Natural killer cell (primary cell): ENCODE data around the gene CENPT. TPM values are rescaled to one million over a fixed set of nuclear protein-coding genes. Genes with fewer than 3 reads are reported as not detected.

Experiments used
- ATAC-seq, 3 donors: fragments of 150-1000 bp in 2 of 3; fragments of 200-7000 bp in 1 of 3; cut with Tn5 transposase; 1 replicate in 1 of 3; 2 replicates in 2 of 3; pipeline ENCODE4 v1.10.0; 2021; ENCODE audit warnings: mild to moderate bottlenecking in 2 of 3, moderate library complexity in 2 of 3
- DNase-seq, 2 donors: peaks; one replicate each; pipeline versions ENCODE4 v3.0.0 to v3.0.0-alpha.2; 2013 to 2021; ENCODE audit warnings: mixed read lengths in 1 of 2
- H3K27ac ChIP-seq: one replicate; pipeline ENCODE4 v1.5.1; 2013; ENCODE audit warnings: mild to moderate bottlenecking, low read length
- H3K27me3 ChIP-seq: one replicate; pipeline ENCODE4 v1.6.1; 2013; ENCODE audit warnings: low read length; ENCODE audit not compliant: control insufficient read depth, insufficient read depth
- H3K36me3 ChIP-seq: one replicate; pipeline ENCODE4 v1.6.1; 2013; ENCODE audit warnings: low read length; ENCODE audit not compliant: control insufficient read depth, insufficient read depth
- H3K4me1 ChIP-seq: one replicate; pipeline ENCODE4 v1.6.1; 2013; ENCODE audit warnings: low read length; ENCODE audit not compliant: control insufficient read depth, insufficient read depth
- H3K4me3 ChIP-seq: one replicate; pipeline ENCODE4 v1.5.1; 2013; ENCODE audit warnings: low read length
- H3K9me3 ChIP-seq: one replicate; pipeline ENCODE4 v1.6.1; 2013; ENCODE audit warnings: low read length; ENCODE audit not compliant: control insufficient read depth, insufficient read depth
- H3K27ac Mint-ChIP-seq, 2 donors: one replicate each; pipeline ENCODE4 v1.8.0; 2022; ENCODE audit warnings: mild to moderate bottlenecking in 2 of 2, mixed read lengths in 2 of 2, moderate library complexity in 1 of 2
- H3K27me3 Mint-ChIP-seq, 2 donors: one replicate each; pipeline ENCODE4 v1.8.0; 2022; ENCODE audit warnings: low read depth in 2 of 2, mixed read lengths in 2 of 2
- H3K36me3 Mint-ChIP-seq: one replicate; pipeline ENCODE4 v1.8.0; 2022; ENCODE audit warnings: mixed read lengths
- H3K4me1 Mint-ChIP-seq, 2 donors: one replicate each; pipeline ENCODE4 v1.8.0; 2022; ENCODE audit warnings: mixed read lengths in 2 of 2
- H3K4me3 Mint-ChIP-seq: one replicate; pipeline ENCODE4 v1.8.0; 2022; ENCODE audit warnings: mild to moderate bottlenecking, moderate library complexity, mixed read lengths
- H3K9me3 Mint-ChIP-seq, 2 donors: one replicate each; pipeline ENCODE4 v1.8.0; 2022; ENCODE audit warnings: mixed read lengths in 2 of 2
- CTCF ChIP-seq: fragments of 200-600 bp; IDR thresholded peaks from one replicate; pipeline ENCODE4 v1.8.0; 2022; ENCODE audit warnings: antibody characterized with exemption
- WGBS: methylation state at CpG from one replicate; pipeline ENCODE4 v1.1.7; 2013; ENCODE audit warnings: missing lambda C conversion rate; ENCODE audit not compliant: insufficient coverage; 5-methylcytosine and 5-hydroxymethylcytosine counted together
- intact Hi-C: fragments of 100-400 bp; cut with micrococcal nuclease; formaldehyde crosslinking; loops from one replicate; pipeline ENCODE4 v1.14.2; 2022
- total RNA-seq, 4 donors: library from RNA; stranded (reverse); fragments of 120-200 nt in 1 of 4; gene quantifications; one replicate each; pipeline versions ENCODE4 v1.2.3 to v1.2.4, GENCODE V29; 2013 to 2022

The CENPT gene
- total RNA-seq, 3 donors from 2014 or later (not counting 1 experiment from before 2014, with no cell fraction given): 68.6 to 81.3 (median 78.9) TPM

- H3K36me3 Mint-ChIP-seq: no peaks in the 10 kb centered on the region
Observed at GRCh38 chr16:67883872-67884261, 36.4 kb upstream of the CENPT start.

GRCh38 chr16:67883146-67883871, 35.8 kb upstream of the CENPT start:
- Mint-ChIP-seq H3K36me3 (no peaks in the 10 kb centered on the region), H3K4me3 (no peak overlapping the region), H3K27me3 (no peaks in the 10 kb centered on the region), H3K4me1 (peaks cover 0 to 4% of the 10 kb centered on the region in 2 donors), H3K9me3 (no peaks in the 10 kb centered on the region), H3K27ac (peak overlapping the region in 1 of 2 donors; percentile 58)
- no peaks in the 10 kb centered on the region for H3K4me1 ChIP-seq
- intact Hi-C loops: loop anchor here (1.0 kb wide), 2 partner anchors 157 to 346 kb away; no protein-coding TSS in a partner anchor
- no peaks in the 10 kb centered on the region for H3K27me3 ChIP-seq
- no peak overlapping the region for H3K27ac ChIP-seq
- ATAC-seq: peak in 2 of 3 donors; percentile 13 to 16
- WGBS: 95% methylated on average over 5 of the region's 6 CpGs
- H3K4me3 ChIP-seq: no peak overlapping the region
- DNase-seq: no peak
- TF ChIP-seq CTCF: no peak
- H3K9me3 ChIP-seq: no peaks in the 10 kb centered on the region
- peaks cover 66% of the 10 kb centered on the region for H3K36me3 ChIP-seq

More at GRCh38 chr16:67883872-67884261, 36.4 kb upstream of the CENPT start:
- DNase-seq (peak; percentile 72 to 85), ATAC-seq (peak; percentile 59 to 90 (median 87))
- Mint-ChIP-seq H3K27ac (peak overlapping the region in 1 of 2 donors; percentile 58), H3K4me1 (peaks cover 0 to 4% of the 10 kb centered on the region in 2 donors), H3K27me3 (no peaks in the 10 kb centered on the region), H3K4me3 (no peak overlapping the region), H3K9me3 (no peaks in the 10 kb centered on the region)
- Histone ChIP-seq H3K4me3 (no peak overlapping the region), H3K36me3 (peaks cover 60% of the 10 kb centered on the region), H3K9me3 (no peaks in the 10 kb centered on the region), H3K27ac (no peak overlapping the region), H3K27me3 (no peaks in the 10 kb centered on the region), H3K4me1 (no peaks in the 10 kb centered on the region)
- TF ChIP-seq CTCF: peak; percentile 81
- WGBS: 66% methylated on average over 11 of the region's 11 CpGs
- intact Hi-C loops: loop anchor here (1.0 kb wide), 2 partner anchors 156 to 345 kb away; no protein-coding TSS in a partner anchor

- peaks cover 0 to 4% of the 10 kb centered on the region in 2 donors for H3K4me1 Mint-ChIP-seq
- ATAC-seq (no peak), DNase-seq (no peak)
- no peak overlapping the region for H3K27ac Mint-ChIP-seq
- intact Hi-C loops: loop anchor here (1.0 kb wide), 2 partner anchors 158 to 347 kb away; no protein-coding TSS in a partner anchor
- no peaks in the 10 kb centered on the region for H3K4me1 ChIP-seq
- no peaks in the 10 kb centered on the region for H3K9me3 Mint-ChIP-seq
- no peaks in the 10 kb centered on the region for H3K9me3 ChIP-seq
- no peak overlapping the region for H3K4me3 ChIP-seq
- TF ChIP-seq CTCF: no peak
- H3K27me3 ChIP-seq: no peaks in the 10 kb centered on the region
- peaks cover 73% of the 10 kb centered on the region for H3K36me3 ChIP-seq
- no peaks in the 10 kb centered on the region for H3K36me3 Mint-ChIP-seq
- H3K27ac ChIP-seq: no peak overlapping the region
- H3K4me3 Mint-ChIP-seq: no peak overlapping the region
- WGBS: 93% methylated on average over 17 of the region's 18 CpGs
- H3K27me3 Mint-ChIP-seq: no peaks in the 10 kb centered on the region
Observed at GRCh38 chr16:67882374-67883145, 35.1 kb upstream of the CENPT start.
